GM12872 (cell line): Measurements from ENCODE around the gene ELAC2.

Experiments used
- CTCF ChIP-seq: IDR thresholded peaks from 3 replicates; pipeline ENCODE4 v1.5.1; 2011; ENCODE audit warnings: low read depth, mild to moderate bottlenecking, low read length, moderate library complexity; ENCODE audit not compliant: insufficient read depth

ELAC2 gene

GRCh38 chr17:13044572-13045065 is 26.8 kb upstream of the ELAC2 start:
- no peak for TF ChIP-seq CTCF

- no peak for TF ChIP-seq CTCF
These were observed 21.3 kb upstream of the ELAC2 start for GRCh38 chr17:13038931-13039665.

GRCh38 chr17:13036751-13037150 is 18.9 kb upstream of the ELAC2 start:
- no peak for TF ChIP-seq CTCF

GRCh38 chr17:13035420-13035819 is 17.6 kb upstream of the ELAC2 start:
- TF ChIP-seq CTCF: no peak

- TF ChIP-seq CTCF: peak; percentile 88
These were observed 14.0 kb upstream of the ELAC2 start for GRCh38 chr17:13031718-13032350.

GRCh38 chr17:13030459-13031300 is 12.9 kb upstream of the ELAC2 start:
- TF ChIP-seq CTCF: peak; percentile 69

- TF ChIP-seq CTCF: no peak
These were observed 12.2 kb upstream of the ELAC2 start for GRCh38 chr17:13030056-13030455.
